Upper lobe of left lung (tissue), 6 donors: ENCODE data around the gene COX5A. TPM values are rescaled to one million over a fixed set of nuclear protein-coding genes. Genes with fewer than 3 reads are reported as not detected.

Source experiments
- ATAC-seq, 2 donors: fragments of 200-7000 bp; cut with Tn5 transposase; one replicate each; pipeline ENCODE4 v1.9.1; 2022; ENCODE audit warnings: mild to moderate bottlenecking in 2 of 2, moderate library complexity in 2 of 2; ENCODE audit not compliant: low FRiP score in 2 of 2
- DNase-seq, 2 donors: peaks; one replicate each; pipeline ENCODE4 v3.0.0-alpha.2; 2019 to 2020
- H3K27ac ChIP-seq, 4 donors: fragments of 200-600 bp; sonication (generic); one replicate each; pipeline ENCODE4 v1.5.1; 2016 to 2019
- H3K27me3 ChIP-seq, 4 donors: fragments of 200-600 bp; sonication (generic); one replicate each; pipeline ENCODE4 v1.5.1; 2017 to 2019
- H3K36me3 ChIP-seq, 4 donors: fragments of 200-600 bp; sonication (generic); one replicate each; pipeline ENCODE4 v1.5.1; 2016 to 2019
- H3K4me1 ChIP-seq, 4 donors: fragments of 200-600 bp; sonication (generic); one replicate each; pipeline ENCODE4 v1.5.1; 2018 to 2019
- H3K4me3 ChIP-seq, 4 donors: fragments of 200-600 bp; sonication (generic); one replicate each; pipeline ENCODE4 v1.5.1; 2017 to 2019; ENCODE audit warnings: mild to moderate bottlenecking in 2 of 4, moderate library complexity in 1 of 4
- H3K9me3 ChIP-seq, 4 donors: fragments of 200-600 bp; sonication (generic); one replicate each; pipeline ENCODE4 v1.5.1; 2018 to 2019
- EP300 ChIP-seq, 4 donors: sonication (generic); formaldehyde crosslinking; IDR thresholded peaks; one replicate each; pipeline ENCODE4 v1.5.1; 2017; ENCODE audit warnings: antibody characterized with exemption in 4 of 4, control low read depth in 2 of 4
- POLR2A ChIP-seq, 4 donors: fragments of 450-650 bp; IDR thresholded peaks; one replicate each; pipeline ENCODE4 v1.5.1; 2016 to 2017; ENCODE audit warnings: antibody characterized with exemption in 4 of 4, mild to moderate bottlenecking in 2 of 4
- POLR2AphosphoS5 ChIP-seq, 2 donors: sonication (generic); formaldehyde crosslinking; IDR thresholded peaks; one replicate each; pipeline ENCODE4 v1.5.1; 2017; ENCODE audit warnings: antibody characterized with exemption in 2 of 2
- WGBS, 2 donors: methylation state at CpG; one replicate each; pipeline ENCODE4 v1.1.5; 2017 to 2018; 5-methylcytosine and 5-hydroxymethylcytosine counted together
- total RNA-seq, 6 donors: library from RNA; depleted of rRNA in 4 of 6; stranded (reverse); fragments of >200 nt in 4 of 6; gene quantifications; one replicate each; pipeline versions ENCODE4 v1.1.0 to v1.2.1, GENCODE V29; 2016 to 2021
- TF ChIP-seq, protein P1 (sequence below), 6 experiments: fragments of 450-650 bp in 4 of 6; fragments of 200-600 bp in 2 of 6; sonication (generic) in 2 of 6; IDR thresholded peaks; one replicate each; pipeline ENCODE4 v1.5.1; 2016 to 2019; ENCODE audit warnings: antibody characterized with exemption in 6 of 6
- donor health status: DM: no; HTN: no; CAD: no; lungs with moderate emphysema.
- donor health status: DM: no; HTN: yes; CAD: no; lungs with severe emphysema.

COX5A gene
- total RNA-seq, 6 donors from 2014 or later = 50.9 to 168 (median 93.0) TPM

DNA sequence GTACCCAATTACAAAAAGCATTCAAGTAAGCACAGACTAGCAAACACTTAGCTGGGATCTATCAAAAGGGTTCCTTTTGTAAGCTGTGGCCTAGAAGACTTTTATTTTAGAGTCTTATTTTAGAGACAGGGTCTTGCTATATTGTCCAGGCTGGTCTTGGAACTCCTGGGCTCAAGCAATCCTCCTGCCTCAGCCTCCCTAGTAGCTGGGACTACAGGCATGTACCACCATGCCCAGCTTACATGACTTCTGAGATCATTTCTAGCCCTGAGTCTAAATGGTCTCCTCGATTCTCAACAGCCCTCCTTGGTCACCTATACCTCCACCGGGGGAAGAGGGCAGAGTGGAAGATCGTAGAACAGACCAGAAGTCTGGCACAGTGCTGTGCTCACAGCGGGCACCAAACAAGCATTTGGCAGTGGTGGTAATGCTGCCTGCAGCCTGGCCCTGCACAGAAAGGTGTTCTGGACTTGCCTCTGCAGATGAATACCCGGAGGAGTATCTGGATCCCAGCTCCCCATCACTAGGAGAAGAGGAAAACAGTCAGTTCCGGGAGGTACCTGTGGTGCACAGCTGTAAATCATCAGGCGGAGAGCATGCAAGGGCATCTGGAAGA is 33.6 kb downstream of the COX5A start:
- TF ChIP-seq POLR2AphosphoS5 (IDR thresholded peaks at IDR 0.05) = no peak
- no peak for TF ChIP-seq POLR2A (IDR thresholded peaks at IDR 0.05)
- TF ChIP-seq, protein P1, sequence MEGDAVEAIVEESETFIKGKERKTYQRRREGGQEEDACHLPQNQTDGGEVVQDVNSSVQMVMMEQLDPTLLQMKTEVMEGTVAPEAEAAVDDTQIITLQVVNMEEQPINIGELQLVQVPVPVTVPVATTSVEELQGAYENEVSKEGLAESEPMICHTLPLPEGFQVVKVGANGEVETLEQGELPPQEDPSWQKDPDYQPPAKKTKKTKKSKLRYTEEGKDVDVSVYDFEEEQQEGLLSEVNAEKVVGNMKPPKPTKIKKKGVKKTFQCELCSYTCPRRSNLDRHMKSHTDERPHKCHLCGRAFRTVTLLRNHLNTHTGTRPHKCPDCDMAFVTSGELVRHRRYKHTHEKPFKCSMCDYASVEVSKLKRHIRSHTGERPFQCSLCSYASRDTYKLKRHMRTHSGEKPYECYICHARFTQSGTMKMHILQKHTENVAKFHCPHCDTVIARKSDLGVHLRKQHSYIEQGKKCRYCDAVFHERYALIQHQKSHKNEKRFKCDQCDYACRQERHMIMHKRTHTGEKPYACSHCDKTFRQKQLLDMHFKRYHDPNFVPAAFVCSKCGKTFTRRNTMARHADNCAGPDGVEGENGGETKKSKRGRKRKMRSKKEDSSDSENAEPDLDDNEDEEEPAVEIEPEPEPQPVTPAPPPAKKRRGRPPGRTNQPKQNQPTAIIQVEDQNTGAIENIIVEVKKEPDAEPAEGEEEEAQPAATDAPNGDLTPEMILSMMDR (IDR thresholded peaks at IDR 0.05) = no peak
- TF ChIP-seq EP300 (IDR thresholded peaks at IDR 0.05) = no peak
- Histone ChIP-seq H3K27ac (no peak overlapping the region), H3K4me3 (no peak overlapping the region), H3K27me3 (no peaks in the 10 kb centered on the region), H3K9me3 (no peaks in the 10 kb centered on the region), H3K4me1 (peaks cover 23 to 38% (median 29%) of the 10 kb centered on the region in 4 donors), H3K36me3 (peaks cover 9 to 52% (median 40%) of the 10 kb centered on the region in 4 donors)
- ATAC-seq (no peak), DNase-seq (no peak)
- WGBS, 2 donors = 92 to 95% methylated on average over 6 to 7 of the region's 7 CpGs

DNA sequence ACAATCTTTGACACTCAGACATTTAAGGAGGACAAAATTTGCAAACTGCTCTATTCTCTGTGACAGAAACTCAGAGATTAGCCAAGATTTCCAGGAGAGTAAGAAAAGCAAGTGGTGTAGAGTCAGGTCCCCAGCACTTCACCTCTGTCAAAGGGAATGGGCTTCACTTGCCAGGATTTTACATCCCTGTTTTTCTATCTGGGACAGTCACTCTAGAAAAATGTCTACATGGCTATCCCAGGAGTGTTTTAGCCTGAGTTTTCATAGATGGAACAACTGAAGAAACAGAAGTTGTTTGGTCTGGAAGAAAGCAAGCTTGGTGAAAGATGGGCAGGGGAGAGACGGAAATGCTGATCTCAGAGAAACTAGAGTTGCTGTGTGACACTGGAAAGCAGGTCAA is 34.2 kb downstream of the COX5A start:
- peaks cover 9 to 59% (median 45%) of the 10 kb centered on the region in 4 donors for H3K36me3 ChIP-seq
- ATAC-seq (no peak), DNase-seq (no peak)
- H3K27ac ChIP-seq = no peak overlapping the region
- no peak overlapping the region for H3K4me3 ChIP-seq
- no peaks in the 10 kb centered on the region for H3K9me3 ChIP-seq
- no peaks in the 10 kb centered on the region for H3K27me3 ChIP-seq
- TF ChIP-seq, protein P1 (IDR thresholded peaks at IDR 0.05) = no peak
- TF ChIP-seq POLR2A (IDR thresholded peaks at IDR 0.05) (no peak), POLR2AphosphoS5 (IDR thresholded peaks at IDR 0.05) (no peak), EP300 (IDR thresholded peaks at IDR 0.05) (no peak)
- H3K4me1 ChIP-seq = peaks cover 23 to 38% (median 29%) of the 10 kb centered on the region in 4 donors
- 88 to 90% methylated on average over 1 of the region's 1 CpG for WGBS, 2 donors

DNA sequence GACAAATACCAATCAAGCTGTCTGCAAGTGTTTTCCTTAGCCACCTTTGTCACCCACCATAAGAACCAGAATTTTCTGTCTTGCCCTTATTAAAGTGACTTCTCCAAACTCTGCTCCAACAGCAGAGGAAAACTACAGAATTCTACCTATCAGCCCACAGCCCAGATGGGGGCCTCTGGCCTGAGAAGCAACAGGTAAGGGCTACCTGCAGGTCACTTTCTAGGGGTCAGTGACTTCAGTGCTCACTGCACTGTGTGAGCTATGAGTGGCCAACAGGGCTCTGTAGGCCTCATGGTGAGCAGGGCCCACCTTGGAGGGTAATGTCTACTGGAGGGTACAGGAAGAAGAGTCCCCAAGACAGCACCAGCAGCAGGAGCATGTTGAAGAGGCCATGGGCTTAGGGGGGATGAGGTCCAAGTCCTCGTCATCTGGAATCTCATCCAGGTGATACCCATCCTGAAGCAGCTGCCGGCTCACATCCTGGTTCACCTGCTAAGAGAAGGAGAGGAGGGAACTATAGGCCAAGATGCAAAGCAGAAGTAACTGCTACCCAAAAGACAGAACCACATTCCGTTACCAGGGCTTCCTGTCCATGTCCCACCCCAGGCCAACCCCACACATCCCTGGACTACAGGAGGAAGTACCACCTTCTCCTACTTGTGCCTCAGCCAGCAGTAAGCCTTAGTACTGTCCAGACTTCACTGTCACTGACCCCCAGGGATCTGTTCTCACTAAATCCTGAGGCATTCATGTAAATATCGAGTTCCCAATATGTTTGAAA is 35.4 kb downstream of the COX5A start:
- H3K4me1 ChIP-seq = peaks cover 22 to 35% (median 28%) of the 10 kb centered on the region in 4 donors
- H3K27me3 ChIP-seq = no peaks in the 10 kb centered on the region
- H3K36me3 ChIP-seq = peaks cover 9 to 70% (median 49%) of the 10 kb centered on the region in 4 donors
- no peak for DNase-seq
- whole genome bisulfite sequencing, 2 donors = 77 to 90% methylated on average over 3 to 4 of the region's 4 CpGs
- ATAC-seq = no peak
- no peaks in the 10 kb centered on the region for H3K9me3 ChIP-seq
- TF ChIP-seq, protein P1 (IDR thresholded peaks at IDR 0.05) = no peak
- TF ChIP-seq EP300 (IDR thresholded peaks at IDR 0.05) (no peak), POLR2A (IDR thresholded peaks at IDR 0.05) (no peak), POLR2AphosphoS5 (IDR thresholded peaks at IDR 0.05) (no peak)
- peak overlapping the region in 1 of 4 donors; percentile 13 for H3K27ac ChIP-seq
- no peak overlapping the region for H3K4me3 ChIP-seq

DNA sequence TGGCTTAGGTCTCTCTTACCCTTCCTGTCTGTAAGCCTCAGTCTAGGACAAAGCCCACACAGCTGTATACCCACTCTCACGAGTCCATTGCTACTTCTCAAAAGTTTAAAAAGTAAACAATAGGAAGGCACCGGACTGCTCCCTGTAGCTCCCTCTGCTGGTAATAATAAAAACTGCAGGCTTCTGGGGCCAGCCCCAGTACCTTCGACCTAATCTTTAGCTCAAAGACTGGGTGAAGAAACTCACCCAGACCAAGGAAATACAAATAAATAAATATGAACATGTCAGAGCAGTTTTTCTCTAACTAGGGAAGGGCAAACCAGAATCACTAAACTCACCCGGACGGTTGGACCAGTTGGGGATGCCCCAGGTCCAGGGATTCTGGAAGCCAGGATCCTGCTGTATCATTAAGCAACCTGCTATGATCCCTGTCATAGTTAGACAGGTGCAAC is 36.2 kb downstream of the COX5A start:
- Histone ChIP-seq H3K27me3 (no peaks in the 10 kb centered on the region), H3K4me3 (no peak overlapping the region), H3K36me3 (peaks cover 9 to 76% (median 51%) of the 10 kb centered on the region in 4 donors), H3K4me1 (peaks cover 18 to 33% (median 28%) of the 10 kb centered on the region in 4 donors), H3K27ac (peak overlapping the region in 2 of 4 donors; percentile 27 to 50), H3K9me3 (no peaks in the 10 kb centered on the region)
- peak; percentile 67 to 71 for ATAC-seq
- WGBS, 2 donors = 16 to 23% methylated on average over 5 of the region's 5 CpGs
- DNase-seq = peak in 1 of 2 donors; percentile 55
- no peak for TF ChIP-seq POLR2A (IDR thresholded peaks at IDR 0.05)
- TF ChIP-seq EP300 (IDR thresholded peaks at IDR 0.05) = no peak
- TF ChIP-seq, protein P1 (IDR thresholded peaks at IDR 0.05) = peak; percentile 63 to 97 (median 83)
